ENCODE data around the gene LNX1. TPM values are rescaled to one million over a fixed set of nuclear protein-coding genes. Genes with fewer than 3 reads are reported as not detected.

The LNX1 gene
- total and polyA plus RNA-seq, 2 of the 8 experiments (the other 6 are each of a cell fraction or from before 2014, with no cell fraction given), result 2.7 to 3.8 TPM

DNA sequence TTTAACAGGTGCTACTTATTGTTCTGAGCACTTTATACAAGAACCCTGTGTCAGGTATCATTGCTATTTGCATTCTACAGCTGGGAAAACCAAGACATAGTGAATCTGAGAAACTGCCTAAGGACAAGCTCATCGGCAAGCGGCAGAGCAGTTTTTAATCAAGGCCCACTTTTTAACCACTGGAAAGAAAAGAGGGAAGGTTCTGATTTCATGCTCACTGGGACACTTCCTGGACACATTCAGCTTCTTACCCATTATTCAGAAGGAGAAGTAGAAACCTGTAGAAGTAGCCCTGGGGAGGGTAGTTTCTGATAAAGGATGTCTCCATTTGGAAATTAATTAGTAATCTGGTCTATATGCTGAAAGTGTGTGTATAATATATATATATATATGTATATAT is 2.5 kb upstream of the LNX1 start:
- ChIA-PET POLR2A (ENCODE audit: partially characterized antibody) (interaction anchor here (1.0 kb wide), 1 partner anchor 11 kb away, joined by 3 read pairs; no protein-coding TSS in a partner anchor), CTCF (ENCODE audit: partially characterized antibody) (interaction anchor here (0.9 to 2.9 kb wide), 3 partner anchors 8 to 639 kb away, joined by 3 to 9 read pairs (median 4); no protein-coding TSS in a partner anchor)
- H3K4me1 ChIP-seq (replicated peaks in 1 of 4; ENCODE audit: control insufficient read depth in 3 of 4, insufficient read depth in 4 of 4, low read length in 3 of 4), result peaks cover 5 to 16% (median 12%) of the 10 kb centered on the region in 4 experiments
- H4K5ac ChIP-seq (ENCODE audit: insufficient read length, low read depth, low read length), result no peak overlapping the region
- no peak overlapping the region for H3K9ac ChIP-seq (replicated peaks in 1 of 4; ENCODE audit: extremely low read depth in 1 of 4, low read depth in 3 of 4, low read length in 3 of 4)
- H3K9me3 ChIP-seq (ENCODE audit: insufficient read depth in 2 of 2, low read depth in 1 of 2, low read length in 1 of 2), result no peaks in the 10 kb centered on the region
- no peak overlapping the region for H2BK5ac ChIP-seq (ENCODE audit: low read depth, low read length)
- no peaks in the 10 kb centered on the region for H3K79me1 ChIP-seq (ENCODE audit: low read depth, low read length)
- no peak overlapping the region for H4K91ac ChIP-seq (replicated peaks; ENCODE audit: insufficient read length, low read length)
- no peaks in the 10 kb centered on the region for H3K36me3 ChIP-seq (ENCODE audit: control insufficient read depth in 2 of 4, insufficient read depth in 4 of 4, low read length in 3 of 4)
- DNase-seq (ENCODE audit: low read depth in 1 of 2, low spot score in 2 of 2) (no peak), FAIRE-seq (no peak)
- H3K4me3 ChIP-seq (ENCODE audit: extremely low read depth in 1 of 4, insufficient read depth in 2 of 4, low read depth in 3 of 4, low read length in 4 of 4), result peak overlapping the region in 1 of 4 experiments; percentile 60; a peak in 2 of 8 replicates
- H4K20me1 ChIP-seq (replicated peaks in 1 of 2; ENCODE audit: control insufficient read depth in 1 of 2, insufficient read depth in 2 of 2, low read length in 2 of 2), result no peaks in the 10 kb centered on the region
- no peak overlapping the region for H4K8ac ChIP-seq (ENCODE audit: extremely low read depth, insufficient read depth, low read length)
- H2AFZ ChIP-seq (ENCODE audit: low read length), result no peak overlapping the region
- no peak overlapping the region for H3K14ac ChIP-seq (ENCODE audit: insufficient read length)
- H3K27ac ChIP-seq (ENCODE audit: low read depth, low read length), result no peak overlapping the region
- H2BK15ac ChIP-seq (ENCODE audit: low read length), result no peak overlapping the region
- H3K4me2 ChIP-seq (ENCODE audit: insufficient read depth in 1 of 2, low read depth in 2 of 2, low read length in 2 of 2), result peak overlapping the region; percentile 72 to 98; a peak in 3 of 4 replicates
- H2BK20ac ChIP-seq (ENCODE audit: low read length), result no peak overlapping the region
- H3K79me2 ChIP-seq (ENCODE audit: control insufficient read depth in 1 of 2, insufficient read depth in 2 of 2, low read length in 2 of 2), result no peaks in the 10 kb centered on the region
- WGBS, 2 experiments (ENCODE audit: extremely low coverage in 1 of 2, insufficient coverage in 1 of 2, insufficient read length in 1 of 2, insufficient replicate concordance in 2 of 2, low coverage in 1 of 2, low lambda C conversion rate in 2 of 2, missing lambda C conversion rate in 1 of 2), result 97% methylated on average over 2 of the region's 2 CpGs; no CpG with 5 or more reads in 1 of the 2 experiments
- H3K23me2 ChIP-seq (ENCODE audit: low read depth, low read length), result peaks cover 7% of the 10 kb centered on the region; the same call in 1 of the 2 replicates
- no peaks in the 10 kb centered on the region for H3K27me3 ChIP-seq (replicated peaks in 1 of 4; ENCODE audit: control insufficient read depth in 3 of 4, extremely low read depth in 1 of 4, insufficient read depth in 3 of 4, low read length in 3 of 4)
- no peak overlapping the region for H3K56ac ChIP-seq (replicated peaks; ENCODE audit: insufficient read length, low read depth, low read length)
- no peak overlapping the region for H3K4ac ChIP-seq (replicated peaks; ENCODE audit: insufficient read length, low read depth, low read length)
- no peak overlapping the region for H2BK120ac ChIP-seq (replicated peaks; ENCODE audit: low read depth, low read length)
- no peak overlapping the region for H2BK12ac ChIP-seq (ENCODE audit: low read depth, low read length)
- no peak overlapping the region for H3K18ac ChIP-seq (ENCODE audit: extremely low read depth, low read length)
- H2AK5ac ChIP-seq (ENCODE audit: low read depth, low read length), result no peak overlapping the region
- H3K23ac ChIP-seq (ENCODE audit: insufficient read length), result no peak overlapping the region
- TF ChIP-seq POU5F1 (IDR thresholded peaks at IDR 0.05; ENCODE audit: low read depth, low read length) (no peak), TAF7 (optimal IDR thresholded peaks at IDR 0.05; ENCODE audit: borderline replicate concordance, low read depth, low read length) (no peak), POLR2AphosphoS5 (IDR thresholded peaks at IDR 0.05; ENCODE audit: low read depth, low read length) (no peak), RFX5 (IDR thresholded peaks at IDR 0.05; ENCODE audit: borderline replicate concordance, low read depth, low read length) (no peak), SP4 (IDR thresholded peaks at IDR 0.05; ENCODE audit: low read length) (no peak), TEAD4 (IDR thresholded peaks at IDR 0.05; ENCODE audit: low read depth, low read length) (no peak), NANOG (IDR thresholded peaks at IDR 0.05; ENCODE audit: insufficient read depth, low read depth, low read length, poor library complexity, severe bottlenecking) (no peak), RBBP5 (IDR thresholded peaks at IDR 0.05; ENCODE audit: borderline replicate concordance, low read depth, low read length) (no peak), SAP30 (IDR thresholded peaks at IDR 0.05; ENCODE audit: insufficient read depth, insufficient replicate concordance, low read length) (no peak), CHD1 (IDR thresholded peaks at IDR 0.05; ENCODE audit: low read depth, low read length) (no peak), SIRT6 (IDR thresholded peaks at IDR 0.05; ENCODE audit: low read length) (no peak), SP1 (IDR thresholded peaks at IDR 0.05; ENCODE audit: low read depth, low read length) (no peak), E2F6 (IDR thresholded peaks at IDR 0.05) (no peak), TBP (IDR thresholded peaks at IDR 0.05; ENCODE audit: low read depth, low read length) (no peak), ASH2L (IDR thresholded peaks at IDR 0.05; ENCODE audit: low read length) (no peak)

Measured in H1 (cell line).